ENCODE measurements around the gene TMCO4. TPM values are rescaled to one million over a fixed set of nuclear protein-coding genes. Genes with fewer than 3 reads are reported as not detected.

The TMCO4 gene
- total RNA-seq, 1 donor from 2014 or later = 28.7 TPM

- Histone ChIP-seq H3K36me3 (no peaks in the 10 kb centered on the region), H3K9me3 (no peaks in the 10 kb centered on the region), H3K27ac (no peak overlapping the region), H3K4me1 (no peaks in the 10 kb centered on the region), H3K4me3 (no peak overlapping the region), H3K27me3 (no peaks in the 10 kb centered on the region)
- intact Hi-C loops (cut with DNase I) = loop anchor here (2.0 kb wide), 1 partner anchor 47 kb away; no protein-coding TSS in a partner anchor
- DNase-seq (ENCODE audit: extremely low spot score in 2 of 2) = no peak
- TF ChIP-seq CTCF (IDR thresholded peaks at IDR 0.05) (no peak), POLR2A (IDR thresholded peaks at IDR 0.05) (no peak), POLR2AphosphoS5 (IDR thresholded peaks at IDR 0.05; ENCODE audit: insufficient read depth in 1 of 2, low read depth in 1 of 2) (no peak)
Observed at GRCh38 chr1:19685994-19686393, 113.7 kb downstream of the TMCO4 start.

GRCh38 chr1:19684677-19685076, 115.0 kb downstream of the TMCO4 start:
- H3K4me3 ChIP-seq = no peak overlapping the region
- H3K27ac ChIP-seq = no peak overlapping the region

GRCh38 chr1:19683351-19683750, 116.4 kb downstream of the TMCO4 start:
- H3K36me3 ChIP-seq = no peaks in the 10 kb centered on the region
- H3K4me1 ChIP-seq = no peaks in the 10 kb centered on the region
- H3K9me3 ChIP-seq = no peaks in the 10 kb centered on the region
- intact Hi-C loops (cut with DNase I) = no loop called here
- no peak overlapping the region for H3K4me3 ChIP-seq
- no peaks in the 10 kb centered on the region for H3K27me3 ChIP-seq
- no peak overlapping the region for H3K27ac ChIP-seq
- DNase-seq (ENCODE audit: extremely low spot score in 2 of 2) = no peak
- no peak for TF ChIP-seq POLR2AphosphoS5 (IDR thresholded peaks at IDR 0.05; ENCODE audit: insufficient read depth in 1 of 2, low read depth in 1 of 2)
- no peak for TF ChIP-seq CTCF (IDR thresholded peaks at IDR 0.05)
- no peak for TF ChIP-seq POLR2A (IDR thresholded peaks at IDR 0.05)

More at GRCh38 chr1:19684677-19685076, 115.0 kb downstream of the TMCO4 start:
- no peaks in the 10 kb centered on the region for H3K36me3 ChIP-seq
- H3K9me3 ChIP-seq = no peaks in the 10 kb centered on the region
- H3K4me1 ChIP-seq = no peaks in the 10 kb centered on the region
- H3K27me3 ChIP-seq = no peaks in the 10 kb centered on the region
- DNase-seq (ENCODE audit: extremely low spot score in 2 of 2) = no peak
- intact Hi-C loops (cut with DNase I) = no loop called here
- TF ChIP-seq POLR2A (IDR thresholded peaks at IDR 0.05) (no peak), CTCF (IDR thresholded peaks at IDR 0.05) (no peak), POLR2AphosphoS5 (IDR thresholded peaks at IDR 0.05; ENCODE audit: insufficient read depth in 1 of 2, low read depth in 1 of 2) (no peak)

DNA sequence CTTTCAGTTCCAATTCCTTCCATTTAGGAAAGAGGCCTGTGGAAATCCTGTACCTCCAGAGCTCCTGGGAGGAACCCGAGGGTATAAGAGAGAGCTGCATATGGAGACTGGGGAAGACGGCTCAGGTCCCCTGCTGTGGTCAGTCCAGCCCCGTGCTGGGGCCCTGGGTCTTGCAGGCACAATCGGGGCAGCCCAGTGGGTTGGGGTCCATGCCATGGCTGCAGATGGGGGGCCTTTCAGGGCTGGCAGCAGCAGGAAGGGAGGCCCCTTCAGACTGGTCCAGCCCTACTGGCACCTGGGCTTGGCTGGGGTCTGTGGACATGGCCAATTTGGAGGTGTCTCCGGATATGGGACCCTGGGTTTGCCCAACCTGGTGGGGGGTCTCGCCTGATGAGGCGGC, 116.8 kb downstream of the TMCO4 start:
- no peaks in the 10 kb centered on the region for H3K4me1 ChIP-seq
- TF ChIP-seq POLR2AphosphoS5 (IDR thresholded peaks at IDR 0.05; ENCODE audit: insufficient read depth in 1 of 2, low read depth in 1 of 2) (no peak), POLR2A (IDR thresholded peaks at IDR 0.05) (no peak), CTCF (IDR thresholded peaks at IDR 0.05) (no peak)
- no peaks in the 10 kb centered on the region for H3K27me3 ChIP-seq
- H3K27ac ChIP-seq = no peak overlapping the region
- DNase-seq (ENCODE audit: extremely low spot score in 2 of 2) = no peak
- H3K9me3 ChIP-seq = no peaks in the 10 kb centered on the region
- no peaks in the 10 kb centered on the region for H3K36me3 ChIP-seq
- intact Hi-C loops (cut with DNase I) = no loop called here
- no peak overlapping the region for H3K4me3 ChIP-seq

- no peaks in the 10 kb centered on the region for H3K4me1 ChIP-seq
- H3K36me3 ChIP-seq = no peaks in the 10 kb centered on the region
- H3K27me3 ChIP-seq = no peaks in the 10 kb centered on the region
- intact Hi-C loops (cut with DNase I) = no loop called here
- no peaks in the 10 kb centered on the region for H3K9me3 ChIP-seq
- no peak overlapping the region for H3K27ac ChIP-seq
- TF ChIP-seq POLR2A (IDR thresholded peaks at IDR 0.05) (no peak), POLR2AphosphoS5 (IDR thresholded peaks at IDR 0.05; ENCODE audit: insufficient read depth in 1 of 2, low read depth in 1 of 2) (no peak)
- no peak for DNase-seq (ENCODE audit: extremely low spot score in 2 of 2)
- no peak overlapping the region for H3K4me3 ChIP-seq
Observed at GRCh38 chr1:19682257-19682656, 117.5 kb downstream of the TMCO4 start.
